SK-N-SH treated with all-trans-retinoic acid at 6 μM for 48 hours (cell line): ENCODE data around the gene TANGO2.

ENCODE experiments used
- ARNTL ChIP-seq: fragments of 450-650 bp; formaldehyde crosslinking; IDR thresholded peaks from 2 replicates; pipeline ENCODE4 v1.5.0; 2020; ENCODE audit warnings: low read depth, mild to moderate bottlenecking, moderate library complexity, borderline replicate concordance
- BACH2 ChIP-seq: fragments of 250-450 bp; sonication (Bioruptor Pico); IDR thresholded peaks from 2 replicates; pipeline ENCODE4 v1.9.0; 2021; ENCODE audit warnings: mild to moderate bottlenecking, borderline replicate concordance
- OSR1 ChIP-seq: fragments of 250-450 bp; sonication (Bioruptor Pico); IDR thresholded peaks from 2 replicates; pipeline ENCODE4 v1.8.0; 2022; ENCODE audit warnings: moderate library complexity, mild to moderate bottlenecking, inconsistent platforms
- PATZ1 ChIP-seq: fragments of 250-450 bp; sonication (Bioruptor Pico); IDR thresholded peaks from 2 replicates; pipeline ENCODE4 v1.8.0; 2020; ENCODE audit warnings: mild to moderate bottlenecking, moderate library complexity, borderline replicate concordance
- SNAI2 ChIP-seq: fragments of 250-450 bp; sonication (Bioruptor Pico); IDR thresholded peaks from 2 replicates; pipeline ENCODE4 v1.5.0; 2020; ENCODE audit warnings: mild to moderate bottlenecking, moderate library complexity
- ZFP3 ChIP-seq: fragments of 250-450 bp; sonication (Bioruptor Pico); IDR thresholded peaks from 2 replicates; pipeline ENCODE4 v1.5.0; 2020; ENCODE audit warnings: mild to moderate bottlenecking, moderate library complexity
- ZNF70 ChIP-seq: fragments of 450-650 bp; formaldehyde crosslinking; IDR thresholded peaks from 2 replicates; pipeline ENCODE4 v1.5.0; 2020; ENCODE audit warnings: mild to moderate bottlenecking, moderate library complexity
- TF ChIP-seq, protein P1 (sequence below): fragments of 250-450 bp; sonication (Bioruptor Pico); IDR thresholded peaks from 2 replicates; pipeline ENCODE4 v1.8.0; 2021; ENCODE audit warnings: low read depth, mild to moderate bottlenecking, moderate library complexity, borderline replicate concordance
- TF ChIP-seq, protein P2 (sequence below): fragments of 250-450 bp; sonication (Bioruptor Pico); IDR thresholded peaks from 2 replicates; pipeline ENCODE4 v1.5.1; 2021; ENCODE audit warnings: mild to moderate bottlenecking, moderate library complexity

GRCh38 chr22:20025401-20026203 is 4.7 kb downstream of the TANGO2 start:
- no peak for TF ChIP-seq PATZ1
- TF ChIP-seq, protein P1, sequence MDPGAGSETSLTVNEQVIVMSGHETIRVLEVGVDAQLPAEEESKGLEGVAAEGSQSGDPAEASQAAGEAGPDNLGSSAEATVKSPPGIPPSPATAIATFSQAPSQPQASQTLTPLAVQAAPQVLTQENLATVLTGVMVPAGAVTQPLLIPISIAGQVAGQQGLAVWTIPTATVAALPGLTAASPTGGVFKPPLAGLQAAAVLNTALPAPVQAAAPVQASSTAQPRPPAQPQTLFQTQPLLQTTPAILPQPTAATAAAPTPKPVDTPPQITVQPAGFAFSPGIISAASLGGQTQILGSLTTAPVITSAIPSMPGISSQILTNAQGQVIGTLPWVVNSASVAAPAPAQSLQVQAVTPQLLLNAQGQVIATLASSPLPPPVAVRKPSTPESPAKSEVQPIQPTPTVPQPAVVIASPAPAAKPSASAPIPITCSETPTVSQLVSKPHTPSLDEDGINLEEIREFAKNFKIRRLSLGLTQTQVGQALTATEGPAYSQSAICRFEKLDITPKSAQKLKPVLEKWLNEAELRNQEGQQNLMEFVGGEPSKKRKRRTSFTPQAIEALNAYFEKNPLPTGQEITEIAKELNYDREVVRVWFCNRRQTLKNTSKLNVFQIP (CRISPR knock-in tag) = no peak
- TF ChIP-seq, protein P2, sequence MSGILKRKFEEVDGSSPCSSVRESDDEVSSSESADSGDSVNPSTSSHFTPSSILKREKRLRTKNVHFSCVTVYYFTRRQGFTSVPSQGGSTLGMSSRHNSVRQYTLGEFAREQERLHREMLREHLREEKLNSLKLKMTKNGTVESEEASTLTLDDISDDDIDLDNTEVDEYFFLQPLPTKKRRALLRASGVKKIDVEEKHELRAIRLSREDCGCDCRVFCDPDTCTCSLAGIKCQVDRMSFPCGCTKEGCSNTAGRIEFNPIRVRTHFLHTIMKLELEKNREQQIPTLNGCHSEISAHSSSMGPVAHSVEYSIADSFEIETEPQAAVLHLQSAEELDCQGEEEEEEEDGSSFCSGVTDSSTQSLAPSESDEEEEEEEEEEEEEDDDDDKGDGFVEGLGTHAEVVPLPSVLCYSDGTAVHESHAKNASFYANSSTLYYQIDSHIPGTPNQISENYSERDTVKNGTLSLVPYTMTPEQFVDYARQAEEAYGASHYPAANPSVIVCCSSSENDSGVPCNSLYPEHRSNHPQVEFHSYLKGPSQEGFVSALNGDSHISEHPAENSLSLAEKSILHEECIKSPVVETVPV (CRISPR knock-in tag) = no peak
- no peak for TF ChIP-seq ZFP3 (CRISPR knock-in tag)
- TF ChIP-seq ARNTL = no peak
- TF ChIP-seq OSR1 = no peak
- no peak for TF ChIP-seq BACH2 (CRISPR knock-in tag)
- no peak for TF ChIP-seq ZNF70
- no peak for TF ChIP-seq SNAI2 (CRISPR knock-in tag)
